GM12875 (cell line): ENCODE results near the gene RCAN3.
A peak's percentile ranks its signal among the peaks of the same experiment; 100 is the strongest.

Experiments used
- H3K4me3 ChIP-seq: one replicate; pipeline ENCODE4 v1.5.1; 2011; ENCODE audit warnings: low read depth, low read length, control low read depth
- TF ChIP-seq, protein P1 (sequence below): IDR thresholded peaks from 2 replicates; pipeline ENCODE4 v1.5.1; 2011; ENCODE audit warnings: low read depth, mild to moderate bottlenecking, control low read depth, inconsistent platforms, low read length, moderate library complexity, borderline replicate concordance; ENCODE audit not compliant: insufficient read depth

RCAN3 gene

DNA sequence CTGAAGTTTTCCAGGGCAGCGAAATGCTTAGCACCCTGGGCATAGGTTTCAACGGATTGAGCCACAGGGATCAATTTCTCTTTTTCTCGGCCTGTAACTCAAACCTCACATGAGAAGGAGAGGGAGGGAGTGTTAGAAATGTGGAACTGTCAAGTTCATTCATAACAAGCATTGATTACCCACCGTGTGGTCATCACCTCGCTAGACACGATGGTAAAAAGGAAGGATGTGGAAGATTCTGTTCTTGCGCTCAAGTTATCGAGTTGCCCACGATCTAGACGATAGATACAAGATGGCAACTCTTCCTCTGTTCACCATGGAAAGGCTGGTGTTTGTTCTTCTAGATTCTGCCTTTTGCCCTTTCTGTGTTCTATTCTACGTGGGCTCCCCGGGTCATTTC is 4.0 kb upstream of the RCAN3 start:
- TF ChIP-seq, protein P1, sequence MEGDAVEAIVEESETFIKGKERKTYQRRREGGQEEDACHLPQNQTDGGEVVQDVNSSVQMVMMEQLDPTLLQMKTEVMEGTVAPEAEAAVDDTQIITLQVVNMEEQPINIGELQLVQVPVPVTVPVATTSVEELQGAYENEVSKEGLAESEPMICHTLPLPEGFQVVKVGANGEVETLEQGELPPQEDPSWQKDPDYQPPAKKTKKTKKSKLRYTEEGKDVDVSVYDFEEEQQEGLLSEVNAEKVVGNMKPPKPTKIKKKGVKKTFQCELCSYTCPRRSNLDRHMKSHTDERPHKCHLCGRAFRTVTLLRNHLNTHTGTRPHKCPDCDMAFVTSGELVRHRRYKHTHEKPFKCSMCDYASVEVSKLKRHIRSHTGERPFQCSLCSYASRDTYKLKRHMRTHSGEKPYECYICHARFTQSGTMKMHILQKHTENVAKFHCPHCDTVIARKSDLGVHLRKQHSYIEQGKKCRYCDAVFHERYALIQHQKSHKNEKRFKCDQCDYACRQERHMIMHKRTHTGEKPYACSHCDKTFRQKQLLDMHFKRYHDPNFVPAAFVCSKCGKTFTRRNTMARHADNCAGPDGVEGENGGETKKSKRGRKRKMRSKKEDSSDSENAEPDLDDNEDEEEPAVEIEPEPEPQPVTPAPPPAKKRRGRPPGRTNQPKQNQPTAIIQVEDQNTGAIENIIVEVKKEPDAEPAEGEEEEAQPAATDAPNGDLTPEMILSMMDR: no peak
- H3K4me3 ChIP-seq: no peak overlapping the region

DNA sequence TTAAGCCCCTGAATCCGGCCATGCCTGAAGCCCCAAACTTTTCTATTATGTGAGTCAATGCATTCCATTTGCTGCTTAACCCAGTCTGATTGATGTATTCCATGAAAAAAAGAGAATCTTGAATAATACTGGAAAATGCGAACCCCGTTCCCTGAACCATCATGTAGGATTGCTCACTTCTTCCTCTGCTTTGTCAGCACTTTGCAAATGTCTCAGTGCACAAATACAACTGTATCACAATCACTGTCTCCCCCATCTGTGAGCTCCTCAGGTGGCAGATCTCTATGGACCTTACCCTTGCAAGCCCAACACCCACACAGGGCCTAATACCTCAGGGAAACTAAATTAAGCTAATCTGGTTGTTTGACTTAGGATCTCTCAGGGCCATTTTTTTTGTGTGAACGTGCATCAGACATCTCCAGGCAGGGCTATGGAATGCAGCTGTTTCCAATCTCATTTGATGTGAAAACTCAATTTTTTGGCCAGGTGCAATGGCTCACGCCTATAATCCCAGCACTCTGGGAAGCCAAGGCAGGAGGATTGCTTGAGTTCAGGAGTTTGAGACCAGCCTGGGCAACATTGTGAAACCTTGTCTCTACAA is 2.1 kb upstream of the RCAN3 start:
- H3K4me3 ChIP-seq: no peak overlapping the region
- TF ChIP-seq, protein P1: no peak

DNA sequence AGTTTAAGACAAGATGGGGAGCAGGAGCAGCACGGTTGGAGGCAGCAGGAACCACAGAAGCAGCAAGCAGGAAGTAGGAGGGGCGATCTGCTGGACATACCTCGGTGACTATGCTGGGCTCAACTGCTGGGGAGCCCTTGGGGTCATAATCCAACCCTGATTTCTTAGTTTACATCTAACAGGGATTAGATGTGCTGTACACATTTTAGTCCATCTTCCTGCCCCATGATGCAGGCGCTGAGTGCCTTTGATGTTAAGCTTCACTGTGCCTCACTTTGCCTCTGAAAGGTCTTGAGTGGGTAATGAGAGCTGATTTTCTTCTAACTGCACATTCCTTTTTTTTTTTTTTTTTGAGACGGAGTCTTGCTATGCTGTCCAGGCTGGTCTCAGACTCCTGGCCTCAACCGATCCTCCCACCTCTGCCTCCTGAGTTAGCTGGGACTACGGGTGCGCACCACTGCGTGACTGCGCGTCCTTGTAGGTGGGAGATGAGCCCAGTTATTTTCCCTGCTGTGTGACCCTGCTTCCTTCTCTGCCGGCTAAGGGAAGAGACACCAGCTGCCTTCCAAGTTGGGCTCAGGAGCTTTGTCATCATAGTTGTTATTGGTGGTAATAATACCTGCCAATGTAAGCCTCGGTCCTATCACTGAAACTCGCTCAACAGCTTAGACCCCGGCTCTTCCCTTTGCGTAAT is 1.1 kb upstream of the RCAN3 start:
- TF ChIP-seq, protein P1: no peak
- no peak overlapping the region for H3K4me3 ChIP-seq

DNA sequence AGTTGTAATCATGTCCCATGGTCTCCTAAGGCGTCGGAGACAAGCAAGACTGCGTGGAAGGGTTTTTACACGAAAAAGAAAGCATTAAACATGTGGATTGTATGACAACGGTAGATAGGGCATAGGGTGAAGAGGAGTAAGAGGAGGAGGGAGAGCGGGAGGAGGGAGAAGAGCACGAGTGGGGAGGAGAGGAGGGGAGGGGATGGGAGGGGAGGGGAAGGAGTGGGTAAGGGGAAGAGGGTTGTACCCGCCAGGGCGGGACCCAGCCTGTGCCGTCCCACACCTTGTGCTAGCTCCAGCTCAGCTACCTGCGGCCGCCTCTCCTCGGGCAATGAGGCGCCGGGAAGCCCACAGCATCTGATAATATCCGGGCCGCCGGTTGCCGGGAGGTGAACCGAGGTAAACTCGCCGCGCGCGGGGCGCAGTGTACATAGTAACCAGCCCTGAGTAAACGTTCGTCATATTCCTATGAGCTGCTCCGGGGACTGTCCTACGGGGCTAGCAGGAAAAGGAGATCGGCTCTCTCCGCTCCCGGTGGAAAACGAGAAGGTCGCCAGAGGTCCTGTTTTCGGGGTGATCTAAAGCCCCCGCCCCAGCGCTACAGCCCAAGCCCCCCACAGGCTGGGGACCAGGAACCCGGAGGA is 449 bp upstream of the RCAN3 start:
- peak overlapping the region; percentile 56 for H3K4me3 ChIP-seq
- TF ChIP-seq, protein P1: no peak

DNA sequence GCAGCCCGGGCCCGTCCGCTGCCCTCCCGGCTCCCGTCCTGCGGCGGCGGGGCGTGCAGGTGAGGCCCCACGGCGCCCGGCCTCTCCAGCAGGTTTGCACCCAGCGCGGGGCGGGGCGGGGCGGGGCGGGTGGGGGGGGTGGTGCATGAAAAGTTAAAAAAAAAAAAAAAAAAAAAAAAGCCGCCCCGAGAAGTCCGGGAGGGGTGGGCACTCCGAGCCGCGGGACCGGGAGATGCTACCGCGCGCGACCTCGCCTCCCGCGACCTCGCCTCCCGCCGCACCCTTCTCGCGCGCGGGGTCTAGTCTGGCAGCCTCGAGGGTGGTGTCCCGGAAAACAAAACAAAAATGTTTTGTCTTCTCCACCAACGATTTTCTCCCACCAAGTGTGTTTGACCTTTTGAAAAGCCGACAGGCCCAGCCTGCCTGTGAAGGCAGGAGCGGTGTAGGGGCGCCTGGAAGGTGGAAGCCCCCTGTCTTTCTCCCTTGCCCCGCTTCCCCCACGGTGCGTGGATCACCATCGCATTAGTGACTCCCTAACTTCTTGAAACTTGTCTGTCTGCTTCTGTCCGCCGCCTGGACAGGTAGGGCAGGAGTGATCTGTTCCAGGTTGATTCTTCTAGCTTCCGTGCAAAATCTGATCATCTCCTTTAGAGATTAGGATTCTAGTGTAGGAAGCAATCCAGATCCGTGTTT is 569 bp downstream of the RCAN3 start:
- H3K4me3 ChIP-seq: peak overlapping the region; percentile 56
- TF ChIP-seq, protein P1: no peak

DNA sequence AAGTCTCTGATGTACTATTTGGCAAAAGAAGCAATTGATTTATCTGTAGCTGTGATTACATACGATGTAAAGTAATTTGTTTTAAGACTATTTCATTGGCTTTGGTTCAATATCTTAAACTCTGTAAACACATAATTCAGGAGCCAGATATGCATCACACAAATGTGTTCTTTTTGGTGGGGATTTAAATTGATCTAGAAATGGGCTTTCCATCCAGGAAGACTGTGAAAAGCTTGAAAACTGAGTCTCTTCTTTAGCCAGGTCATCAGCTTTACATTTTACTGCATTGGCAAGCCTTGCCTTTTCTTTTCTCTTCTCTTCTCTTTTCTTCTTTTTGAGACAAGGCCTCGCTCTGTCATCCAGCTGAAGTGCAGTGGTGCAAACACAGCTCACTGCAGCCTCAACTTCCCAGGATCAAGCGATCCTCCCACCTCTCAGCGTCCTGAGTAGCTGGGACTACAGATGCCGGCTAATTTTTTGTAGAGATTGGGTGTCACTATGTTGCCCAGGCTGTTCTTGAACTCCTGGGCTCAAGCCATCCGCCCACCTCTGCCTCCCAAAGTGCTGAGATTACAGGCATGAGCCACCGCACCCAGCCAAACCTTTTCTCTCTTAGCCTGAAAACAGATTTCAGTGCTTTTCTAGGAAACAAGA is 1.4 kb downstream of the RCAN3 start:
- no peak overlapping the region for H3K4me3 ChIP-seq

More for the DNA sequence above, 1.4 kb downstream of the RCAN3 start:
- TF ChIP-seq, protein P1: no peak
